Left lobe of liver (tissue), 2 donors: Measurements from ENCODE around the gene NME7. TPM values are rescaled to one million over a fixed set of nuclear protein-coding genes. Genes with fewer than 3 reads are reported as not detected.
"Not testable (repeated sequence)": the region's sequence is repeated elsewhere in the genome, so short reads cannot be mapped to it uniquely, and the experiment has no call there.

Experiments used
- ATAC-seq: fragments of 200-7000 bp; cut with Tn5 transposase; one replicate; pipeline ENCODE4 v1.9.1; 2020; ENCODE audit warnings: mild to moderate bottlenecking, moderate library complexity
- DNase-seq: peaks from one replicate; pipeline ENCODE4 v3.0.0-alpha.2; 2020; ENCODE audit warnings: low spot score
- total RNA-seq: library from RNA; stranded (reverse); gene quantifications from one replicate; pipeline ENCODE4 v1.2.1, GENCODE V29; 2021
- donor health status: DM: no; HTN: no; CAD: no; lungs with moderate emphysema.
- donor health status: DM: no; HTN: yes; CAD: no.

The NME7 gene
- total RNA-seq, 1 donor from 2014 or later: 4.9 TPM

DNA sequence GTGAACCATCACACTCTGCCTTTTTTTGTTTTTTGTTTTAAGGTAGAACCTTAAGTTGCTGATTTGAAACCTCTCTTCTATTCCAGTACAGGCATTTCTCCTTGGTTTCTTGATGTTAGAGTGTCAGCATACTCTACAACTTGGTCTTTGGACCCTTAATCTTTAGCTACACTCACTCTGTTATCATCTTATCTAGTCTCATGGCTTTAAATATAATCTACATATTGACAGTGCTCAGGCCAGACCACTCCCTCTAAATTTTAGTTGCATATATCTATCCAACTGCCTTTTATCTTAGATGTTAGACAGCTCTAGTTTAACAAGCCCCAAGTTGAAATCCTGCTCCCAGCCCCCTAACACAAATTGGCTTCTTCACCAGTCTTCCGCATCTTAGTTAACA is 22.1 kb downstream of the NME7 start:
- no peak for ATAC-seq
- DNase-seq: no peak

DNA sequence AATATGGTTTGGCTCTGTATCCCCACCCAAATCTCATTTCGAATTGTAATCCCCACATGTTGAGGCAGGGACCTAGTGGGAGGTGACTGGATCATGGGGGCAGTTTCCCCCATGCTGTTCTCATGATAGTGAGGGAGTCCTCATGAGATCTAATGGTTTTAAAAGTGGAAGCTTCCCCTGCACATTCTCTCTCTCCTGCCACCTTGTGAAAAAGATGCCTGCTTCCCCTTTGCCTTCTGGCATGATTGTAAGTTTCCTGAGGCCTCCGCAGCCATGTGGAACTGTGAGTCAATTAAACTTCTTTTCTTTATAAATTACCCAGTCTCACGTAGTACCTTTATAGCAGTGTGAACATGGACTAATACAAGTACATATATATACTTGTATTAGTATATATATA is 25.5 kb downstream of the NME7 start:
- DNase-seq, ATAC-seq: not testable (repeated sequence)

DNA sequence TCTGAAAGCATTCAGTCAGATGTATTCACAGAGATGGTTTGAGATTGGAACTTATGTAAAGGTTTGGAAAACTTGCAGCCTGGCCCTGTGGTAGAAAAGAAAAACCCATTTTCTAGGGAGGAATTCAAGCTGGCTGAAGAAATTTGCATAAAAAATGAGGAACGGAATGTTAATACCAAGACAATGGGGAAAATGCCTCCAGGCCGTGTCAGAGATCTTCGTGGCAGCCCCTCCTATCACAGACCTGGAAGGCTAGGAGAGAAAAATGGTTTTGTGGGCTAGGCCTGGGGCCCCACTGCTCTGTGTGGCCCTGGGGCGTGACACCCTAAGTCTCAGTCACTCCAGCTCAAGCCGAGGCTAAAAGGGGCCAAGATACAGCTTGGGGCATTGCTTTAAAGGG is 26.7 kb downstream of the NME7 start:
- no peak for ATAC-seq
- no peak for DNase-seq

GRCh38 chr1:169339773-169340172 is 27.8 kb downstream of the NME7 start:
- ATAC-seq: no peak
- DNase-seq: no peak

GRCh38 chr1:169338617-169339016 is 29.0 kb downstream of the NME7 start:
- ATAC-seq: no peak

DNA sequence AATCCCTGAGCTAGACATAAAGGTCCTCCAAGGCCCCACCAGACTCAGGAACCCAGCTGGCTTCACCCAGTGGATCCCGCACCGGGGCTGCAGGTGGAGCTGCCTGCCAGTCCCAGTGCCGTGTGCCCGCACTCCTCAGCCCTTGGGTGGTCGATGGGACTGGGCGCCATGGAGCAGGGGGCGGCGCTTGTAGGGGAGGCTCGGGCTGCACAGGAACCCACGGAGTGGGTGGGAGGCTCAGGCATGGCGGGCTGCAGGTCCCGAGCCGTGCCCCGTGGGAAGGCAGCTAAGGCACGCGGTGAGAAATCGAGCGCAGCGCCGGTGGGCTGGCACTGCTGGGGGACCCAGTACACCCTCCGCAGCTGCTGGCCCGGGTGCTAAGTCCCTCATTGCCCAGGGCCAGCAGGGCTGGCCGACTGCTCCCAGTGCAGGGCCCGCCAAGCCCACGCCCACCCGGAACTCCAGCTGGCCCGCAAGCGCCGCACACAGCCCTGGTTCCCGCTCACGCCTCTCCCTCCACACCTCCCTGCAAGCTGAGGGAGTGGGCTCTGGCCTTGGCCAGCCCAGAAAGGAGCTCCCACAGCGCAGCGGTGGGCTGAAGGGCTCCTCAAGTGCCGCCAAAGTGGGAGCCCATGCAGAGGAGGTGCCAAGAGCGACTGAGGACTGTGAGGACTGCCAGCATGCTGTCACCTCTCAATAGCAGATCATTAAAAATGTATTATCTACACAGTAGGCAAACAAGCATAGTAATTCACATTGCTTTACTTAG is 30.5 kb downstream of the NME7 start:
- not testable (repeated sequence) for ATAC-seq, DNase-seq

More at GRCh38 chr1:169338617-169339016, 29.0 kb downstream of the NME7 start:
- DNase-seq: no peak

- ATAC-seq, DNase-seq: not testable (repeated sequence)
Measured at GRCh38 chr1:169334727-169335126, 32.9 kb downstream of the NME7 start.

GRCh38 chr1:169330927-169331326 is 36.7 kb downstream of the NME7 start:
- DNase-seq (no peak), ATAC-seq (no peak)

- no peak for DNase-seq
- ATAC-seq: no peak
Measured at GRCh38 chr1:169329383-169329782, 38.2 kb downstream of the NME7 start.

GRCh38 chr1:169327875-169328274 is 39.7 kb downstream of the NME7 start:
- DNase-seq (no peak), ATAC-seq (no peak)

DNA sequence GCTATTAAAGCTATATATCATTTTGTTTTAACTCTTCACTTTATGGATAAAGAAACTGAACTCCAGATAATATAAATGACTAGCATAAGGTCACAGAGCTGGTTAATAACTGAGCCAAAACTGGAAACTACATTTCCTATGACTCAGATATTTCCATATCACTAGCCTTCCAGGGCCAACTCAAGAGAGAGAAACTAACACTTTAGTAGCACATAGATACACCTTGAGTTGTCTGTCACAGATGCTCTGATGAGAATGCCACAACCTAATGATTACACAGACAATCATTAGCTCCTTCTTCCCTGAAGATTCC is 40.7 kb downstream of the NME7 start:
- ATAC-seq: no peak
- no peak for DNase-seq

GRCh38 chr1:169326261-169326955 is 41.2 kb downstream of the NME7 start:
- ATAC-seq (no peak), DNase-seq (no peak)

DNA sequence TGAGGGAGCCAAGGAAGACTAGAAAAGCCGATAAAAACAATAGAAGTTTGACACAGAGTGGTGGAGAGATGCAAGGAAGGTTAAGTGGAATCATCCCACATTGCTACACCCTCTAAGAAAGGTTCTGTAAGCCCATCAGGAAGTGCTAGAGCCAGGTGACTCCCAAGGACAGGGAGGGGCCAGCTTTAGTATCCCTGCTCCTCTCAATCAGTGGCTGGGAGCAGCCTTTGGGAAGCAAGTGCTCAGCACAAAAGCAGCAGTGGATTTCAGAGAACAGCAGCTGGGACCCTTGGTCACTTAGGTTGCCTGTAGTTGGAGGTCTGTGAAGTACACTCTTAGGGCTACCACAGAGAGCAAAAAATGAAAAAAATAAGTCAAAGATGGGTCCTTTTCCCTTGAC is 42.5 kb downstream of the NME7 start:
- no peak for ATAC-seq
- no peak for DNase-seq

DNA sequence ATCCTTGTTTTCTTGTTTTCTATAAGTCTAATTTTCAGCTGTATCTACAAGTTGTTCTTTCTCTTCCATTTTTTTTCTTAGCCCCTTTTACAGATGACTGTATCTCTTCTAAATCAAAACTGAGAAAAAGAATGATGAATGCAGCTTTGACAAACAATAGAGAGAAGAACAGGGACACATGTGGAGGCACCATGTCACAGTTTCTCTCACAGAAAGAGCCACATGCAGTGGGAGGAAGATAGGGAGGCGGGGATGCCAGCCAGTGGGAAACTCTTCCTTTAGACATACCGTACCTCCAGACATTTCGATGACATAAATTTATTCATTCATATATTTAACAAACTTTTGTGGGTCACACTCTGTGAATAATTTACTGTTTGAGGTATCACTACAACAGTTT is 45.5 kb downstream of the NME7 start:
- no peak for DNase-seq
- ATAC-seq: no peak

GRCh38 chr1:169321539-169321938 is 46.1 kb downstream of the NME7 start:
- ATAC-seq: no peak
- DNase-seq: no peak

GRCh38 chr1:169318536-169319244 is 48.9 kb downstream of the NME7 start:
- ATAC-seq (no peak), DNase-seq (no peak)

DNA sequence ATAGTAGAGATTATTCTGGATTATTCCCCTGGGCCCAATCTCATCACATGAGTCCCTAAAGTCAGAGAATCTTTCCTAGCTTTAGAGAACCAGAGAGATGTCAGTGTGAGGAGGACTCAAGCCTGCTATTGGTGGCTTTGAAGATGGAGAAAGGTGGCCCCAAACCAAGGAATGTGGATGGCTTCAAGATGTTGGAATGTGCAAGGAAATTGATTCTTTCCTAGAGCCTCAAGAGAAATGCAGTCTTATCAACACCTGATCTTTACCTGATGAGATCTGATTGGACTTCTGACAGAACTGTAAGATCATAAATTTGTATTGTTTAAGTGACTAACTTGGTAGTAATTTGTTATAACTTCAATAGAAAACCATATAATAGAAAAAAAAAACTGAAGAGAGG is 51.0 kb downstream of the NME7 start:
- DNase-seq (no peak), ATAC-seq (no peak)

- no peak for ATAC-seq
- no peak for DNase-seq
Measured at GRCh38 chr1:169312084-169312954, 55.3 kb downstream of the NME7 start.

GRCh38 chr1:169309178-169310166 is 58.1 kb downstream of the NME7 start:
- no peak for ATAC-seq
- no peak for DNase-seq
